ENCODE data around the gene CDC45. TPM values are rescaled to one million over a fixed set of nuclear protein-coding genes. Genes with fewer than 3 reads are reported as not detected.

Gene CDC45
- total RNA-seq, 1 donor from 2014 or later: 6.2 TPM

DNA sequence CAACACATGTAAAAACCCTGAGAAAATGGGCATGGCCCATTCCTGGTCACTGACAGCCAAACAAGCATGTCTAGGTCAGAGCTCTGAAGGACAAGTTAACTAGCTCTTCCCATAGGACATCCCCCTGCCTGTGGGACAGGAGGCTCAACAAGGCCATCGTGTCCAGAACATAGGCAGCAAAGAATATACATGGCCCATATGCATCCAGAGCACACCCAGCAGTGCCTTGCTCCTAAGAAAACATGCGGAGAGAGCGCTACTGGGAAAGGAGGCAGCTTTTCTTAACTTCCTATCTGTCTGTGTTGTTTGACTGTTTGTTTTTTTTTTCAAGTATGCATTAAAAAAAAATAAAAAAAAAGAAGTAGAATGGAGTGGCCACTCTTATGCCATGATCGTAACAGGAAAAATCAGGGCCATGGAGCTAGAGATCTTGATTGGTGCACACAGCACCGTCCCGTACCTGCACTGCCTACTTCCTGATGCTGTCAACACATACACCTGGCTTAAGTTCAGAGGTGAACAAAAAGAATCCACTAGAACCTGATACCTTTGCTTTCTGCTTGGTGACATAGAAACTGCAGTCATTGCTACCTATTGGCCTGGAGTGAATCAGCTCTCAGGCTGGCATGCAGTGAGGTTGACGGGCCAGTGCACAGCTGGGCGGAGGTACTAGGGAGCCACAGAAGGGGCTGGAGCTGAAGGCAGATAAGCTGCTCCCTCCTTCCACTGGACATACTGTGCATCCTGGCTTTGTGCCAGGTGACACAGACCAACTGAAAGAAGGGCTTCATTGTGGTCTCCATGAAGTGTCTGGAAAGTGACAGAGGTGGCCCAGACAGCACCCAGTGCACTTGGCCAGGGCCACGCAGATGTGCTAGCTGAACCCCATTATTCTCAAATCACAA, 12.6 kb upstream of the CDC45 start:
- no peak overlapping the region for H3K27ac Mint-ChIP-seq (ENCODE audit: unreplicated experiment)
- H3K4me1 Mint-ChIP-seq (ENCODE audit: unreplicated experiment): no peaks in the 10 kb centered on the region
- H3K4me3 Mint-ChIP-seq (ENCODE audit: unreplicated experiment): no peak overlapping the region
- peaks cover 45% of the 10 kb centered on the region for H3K36me3 Mint-ChIP-seq (ENCODE audit: low read depth, unreplicated experiment)
- no peaks in the 10 kb centered on the region for H3K27me3 Mint-ChIP-seq (ENCODE audit: unreplicated experiment)
- H3K9me3 Mint-ChIP-seq (ENCODE audit: unreplicated experiment): no peaks in the 10 kb centered on the region
- TF ChIP-seq CTCF (IDR thresholded peaks at IDR 0.05; ENCODE audit: unreplicated experiment): no peak
- no peak for DNase-seq (ENCODE audit: low spot score)

DNA sequence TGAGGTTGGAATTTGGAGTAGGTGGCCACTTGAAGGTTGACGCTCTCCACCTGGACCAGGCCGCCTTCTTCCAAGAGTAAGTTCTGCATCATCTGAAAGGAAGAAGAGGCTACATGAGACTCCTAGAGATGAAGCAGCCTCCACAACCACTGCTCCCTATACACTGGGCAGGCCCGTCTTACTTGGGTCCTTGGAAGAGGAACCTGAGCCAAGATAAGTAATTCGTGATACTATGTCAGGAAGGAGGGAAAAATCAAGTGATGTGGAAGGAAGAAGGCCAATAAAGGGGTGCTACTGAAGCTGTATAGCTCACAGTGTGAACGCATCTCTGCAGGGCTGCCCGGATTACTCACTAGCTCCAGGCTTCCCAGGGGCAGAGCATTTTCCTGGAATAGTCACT, 11.8 kb upstream of the CDC45 start:
- H3K27me3 Mint-ChIP-seq (ENCODE audit: unreplicated experiment): no peaks in the 10 kb centered on the region
- DNase-seq (ENCODE audit: low spot score): no peak
- H3K36me3 Mint-ChIP-seq (ENCODE audit: low read depth, unreplicated experiment): peaks cover 45% of the 10 kb centered on the region
- H3K4me3 Mint-ChIP-seq (ENCODE audit: unreplicated experiment): peak overlapping the region; percentile 14
- no peaks in the 10 kb centered on the region for H3K4me1 Mint-ChIP-seq (ENCODE audit: unreplicated experiment)
- H3K27ac Mint-ChIP-seq (ENCODE audit: unreplicated experiment): no peak overlapping the region
- no peak for TF ChIP-seq CTCF (IDR thresholded peaks at IDR 0.05; ENCODE audit: unreplicated experiment)
- no peaks in the 10 kb centered on the region for H3K9me3 Mint-ChIP-seq (ENCODE audit: unreplicated experiment)

GRCh38 chr22:19469421-19469820, 10.3 kb upstream of the CDC45 start:
- Mint-ChIP-seq H3K4me3 (ENCODE audit: unreplicated experiment) (no peak overlapping the region), H3K27ac (ENCODE audit: unreplicated experiment) (no peak overlapping the region), H3K27me3 (ENCODE audit: unreplicated experiment) (peaks cover 2% of the 10 kb centered on the region), H3K9me3 (ENCODE audit: unreplicated experiment) (no peaks in the 10 kb centered on the region), H3K36me3 (ENCODE audit: low read depth, unreplicated experiment) (peaks cover 55% of the 10 kb centered on the region), H3K4me1 (ENCODE audit: unreplicated experiment) (no peaks in the 10 kb centered on the region)
- TF ChIP-seq CTCF (IDR thresholded peaks at IDR 0.05; ENCODE audit: unreplicated experiment): no peak
- DNase-seq (ENCODE audit: low spot score): no peak

DNA sequence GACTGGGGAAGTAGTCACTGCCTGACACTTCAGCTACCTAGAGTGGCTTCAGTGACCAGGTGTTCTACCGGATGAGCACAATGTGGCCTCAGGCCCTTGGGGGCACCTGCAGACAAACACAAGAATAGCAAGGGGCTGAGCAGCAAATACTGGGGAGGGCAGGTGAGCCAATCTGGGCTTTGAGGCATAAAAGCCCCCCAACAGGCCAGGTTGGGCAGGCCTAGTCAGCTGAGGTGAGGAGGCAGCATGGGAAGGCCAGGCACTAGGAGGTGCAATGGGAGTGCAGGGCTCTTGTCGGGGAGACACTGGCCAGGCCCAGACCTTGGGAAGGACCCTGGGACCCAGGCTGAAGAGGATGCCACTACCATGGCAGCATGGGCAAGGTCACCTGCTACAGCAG, 9.7 kb upstream of the CDC45 start:
- H3K9me3 Mint-ChIP-seq (ENCODE audit: unreplicated experiment): no peaks in the 10 kb centered on the region
- H3K4me1 Mint-ChIP-seq (ENCODE audit: unreplicated experiment): no peaks in the 10 kb centered on the region
- H3K27me3 Mint-ChIP-seq (ENCODE audit: unreplicated experiment): peaks cover 2% of the 10 kb centered on the region
- TF ChIP-seq CTCF (IDR thresholded peaks at IDR 0.05; ENCODE audit: unreplicated experiment): no peak
- peaks cover 51% of the 10 kb centered on the region for H3K36me3 Mint-ChIP-seq (ENCODE audit: low read depth, unreplicated experiment)
- no peak for DNase-seq (ENCODE audit: low spot score)
- H3K4me3 Mint-ChIP-seq (ENCODE audit: unreplicated experiment): no peak overlapping the region
- no peak overlapping the region for H3K27ac Mint-ChIP-seq (ENCODE audit: unreplicated experiment)

GRCh38 chr22:19471572-19471971, 8.1 kb upstream of the CDC45 start:
- H3K36me3 Mint-ChIP-seq (ENCODE audit: low read depth, unreplicated experiment): peaks cover 53% of the 10 kb centered on the region
- no peak for DNase-seq (ENCODE audit: low spot score)
- H3K27ac Mint-ChIP-seq (ENCODE audit: unreplicated experiment): peak overlapping the region; percentile 24
- H3K4me1 Mint-ChIP-seq (ENCODE audit: unreplicated experiment): peaks cover 5% of the 10 kb centered on the region
- TF ChIP-seq CTCF (IDR thresholded peaks at IDR 0.05; ENCODE audit: unreplicated experiment): no peak
- H3K4me3 Mint-ChIP-seq (ENCODE audit: unreplicated experiment): no peak overlapping the region
- no peaks in the 10 kb centered on the region for H3K9me3 Mint-ChIP-seq (ENCODE audit: unreplicated experiment)
- H3K27me3 Mint-ChIP-seq (ENCODE audit: unreplicated experiment): peaks cover 2% of the 10 kb centered on the region
